GM19463 (cell line): Measurements from ENCODE around the gene PARL.

Experiments used
- ATAC-seq: cut with Tn5 transposase; IDR thresholded peaks from one replicate; pipeline ENCODE4 v1.9.1; 2021; ENCODE audit warnings: mild to moderate bottlenecking, moderate library complexity; ENCODE audit not compliant: unreplicated experiment

PARL gene

GRCh38 chr3:183884427-183885296 is at the start of gene PARL:
PARL (minus strand) TSS chr3:183884880; CDS start chr3:183884846, 34 bp downstream.
- ATAC-seq = peak; percentile 99

- no peak for ATAC-seq
Measured at GRCh38 chr3:183933160-183933559, 48.5 kb upstream of the PARL start.

- no peak for ATAC-seq
Measured at GRCh38 chr3:183931881-183932280, 47.2 kb upstream of the PARL start.

GRCh38 chr3:183930086-183930485 is 45.4 kb upstream of the PARL start:
- no peak for ATAC-seq

- ATAC-seq = no peak
Measured at GRCh38 chr3:183927059-183927458, 42.4 kb upstream of the PARL start.

GRCh38 chr3:183924956-183925355 is 40.3 kb upstream of the PARL start:
- no peak for ATAC-seq

GRCh38 chr3:183924543-183924942 is 39.9 kb upstream of the PARL start:
- ATAC-seq = no peak

- no peak for ATAC-seq
Measured at GRCh38 chr3:183922421-183922820, 37.7 kb upstream of the PARL start.

GRCh38 chr3:183921096-183921495 is 36.4 kb upstream of the PARL start:
- ATAC-seq = no peak

GRCh38 chr3:183920416-183920815 is 35.7 kb upstream of the PARL start:
- no peak for ATAC-seq

- no peak for ATAC-seq
Measured at GRCh38 chr3:183918178-183918577, 33.5 kb upstream of the PARL start.

- ATAC-seq = no peak
Measured at GRCh38 chr3:183917776-183918175, 33.1 kb upstream of the PARL start.

- no peak for ATAC-seq
Measured at GRCh38 chr3:183914856-183915255, 30.2 kb upstream of the PARL start.

GRCh38 chr3:183913580-183913920 is 28.9 kb upstream of the PARL start:
- ATAC-seq = no peak

- no peak for ATAC-seq
Measured at GRCh38 chr3:183912895-183913579, 28.4 kb upstream of the PARL start.

- no peak for ATAC-seq
Measured at GRCh38 chr3:183911763-183912506, 27.3 kb upstream of the PARL start.

- ATAC-seq = no peak
Measured at GRCh38 chr3:183911087-183911486, 26.4 kb upstream of the PARL start.

- no peak for ATAC-seq
Measured at GRCh38 chr3:183909030-183909600, 24.4 kb upstream of the PARL start.

- ATAC-seq = no peak
Measured at GRCh38 chr3:183907911-183908331, 23.2 kb upstream of the PARL start.

GRCh38 chr3:183907176-183907575 is 22.5 kb upstream of the PARL start:
- ATAC-seq = no peak

GRCh38 chr3:183906234-183906921 is 21.7 kb upstream of the PARL start:
- no peak for ATAC-seq
